NOMO-1 (cell line): Measurements from ENCODE around the gene SSR2.

Source experiments
- DNase-seq, 2 experiments: peaks; one replicate each; lab custom pipeline; 2025; ENCODE audit not compliant: unreplicated experiment in 2 of 2; lab: John Stamatoyannopoulos, UW

The SSR2 gene

DNA sequence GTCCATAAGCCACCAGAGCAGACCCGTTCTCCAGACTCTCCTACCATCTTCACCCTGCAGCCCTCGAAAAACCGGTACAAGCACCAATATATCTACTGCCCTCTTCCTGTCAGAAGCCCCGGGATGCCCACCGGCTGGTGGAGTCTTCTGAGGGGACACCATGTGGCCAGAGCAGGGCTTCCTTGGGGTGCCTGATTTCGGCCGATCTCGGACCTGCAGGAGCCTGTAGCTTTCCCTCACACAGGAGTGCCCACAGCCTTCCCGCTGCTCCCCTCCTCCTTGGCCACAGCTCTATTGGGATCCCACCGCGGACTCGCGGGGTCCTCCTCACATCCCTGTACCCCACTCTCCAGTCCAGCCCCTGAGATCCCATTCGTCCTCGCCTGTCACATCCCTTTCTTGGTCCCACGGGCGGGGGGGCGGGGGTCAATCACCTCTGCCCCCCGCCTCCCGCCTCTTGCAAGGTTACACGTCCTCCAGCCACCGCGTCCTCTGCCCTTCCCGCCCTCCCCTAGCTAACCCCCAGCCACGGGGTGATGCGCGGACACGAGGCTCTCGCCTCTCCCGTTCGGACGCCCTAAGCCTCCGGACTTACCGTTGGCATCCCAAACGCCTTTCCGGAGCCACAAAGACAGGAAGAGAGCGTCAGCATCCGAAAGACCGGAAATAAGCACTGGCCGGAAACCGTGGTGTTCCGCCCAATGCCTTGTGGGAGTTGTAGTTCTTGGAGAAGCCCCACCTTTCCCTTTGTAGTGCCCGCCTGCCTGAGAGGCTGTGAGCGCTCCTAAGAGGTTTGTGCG lies at the start of gene SSR2:
Gene SSR2 (minus strand): TSS at position 659 of the 800 bp plus-strand sequence. CDS start 784 bp downstream, outside the sequence.
- peak; percentile 87 to 93 for DNase-seq

DNA sequence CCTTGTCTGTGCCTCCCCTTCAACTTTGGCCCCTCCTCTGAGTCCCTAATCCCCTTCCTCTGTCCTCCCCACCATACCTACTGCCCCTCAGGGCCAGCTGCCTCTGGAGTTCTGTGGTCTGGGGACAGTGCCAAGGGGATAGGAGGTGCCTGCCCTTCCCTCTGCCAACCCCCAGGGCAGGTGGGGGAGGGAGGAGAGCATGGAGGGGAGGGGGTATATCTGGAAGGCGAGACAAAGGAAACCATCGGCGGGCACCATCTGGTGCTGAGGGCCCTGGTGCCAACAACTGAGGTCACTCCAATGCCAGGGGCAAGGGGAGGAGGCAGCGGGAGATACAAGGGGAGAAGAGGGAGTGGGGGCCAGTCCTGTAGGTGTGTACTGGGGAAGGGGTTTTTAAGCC lies 49.8 kb upstream of the SSR2 start:
- DNase-seq, result no peak

DNA sequence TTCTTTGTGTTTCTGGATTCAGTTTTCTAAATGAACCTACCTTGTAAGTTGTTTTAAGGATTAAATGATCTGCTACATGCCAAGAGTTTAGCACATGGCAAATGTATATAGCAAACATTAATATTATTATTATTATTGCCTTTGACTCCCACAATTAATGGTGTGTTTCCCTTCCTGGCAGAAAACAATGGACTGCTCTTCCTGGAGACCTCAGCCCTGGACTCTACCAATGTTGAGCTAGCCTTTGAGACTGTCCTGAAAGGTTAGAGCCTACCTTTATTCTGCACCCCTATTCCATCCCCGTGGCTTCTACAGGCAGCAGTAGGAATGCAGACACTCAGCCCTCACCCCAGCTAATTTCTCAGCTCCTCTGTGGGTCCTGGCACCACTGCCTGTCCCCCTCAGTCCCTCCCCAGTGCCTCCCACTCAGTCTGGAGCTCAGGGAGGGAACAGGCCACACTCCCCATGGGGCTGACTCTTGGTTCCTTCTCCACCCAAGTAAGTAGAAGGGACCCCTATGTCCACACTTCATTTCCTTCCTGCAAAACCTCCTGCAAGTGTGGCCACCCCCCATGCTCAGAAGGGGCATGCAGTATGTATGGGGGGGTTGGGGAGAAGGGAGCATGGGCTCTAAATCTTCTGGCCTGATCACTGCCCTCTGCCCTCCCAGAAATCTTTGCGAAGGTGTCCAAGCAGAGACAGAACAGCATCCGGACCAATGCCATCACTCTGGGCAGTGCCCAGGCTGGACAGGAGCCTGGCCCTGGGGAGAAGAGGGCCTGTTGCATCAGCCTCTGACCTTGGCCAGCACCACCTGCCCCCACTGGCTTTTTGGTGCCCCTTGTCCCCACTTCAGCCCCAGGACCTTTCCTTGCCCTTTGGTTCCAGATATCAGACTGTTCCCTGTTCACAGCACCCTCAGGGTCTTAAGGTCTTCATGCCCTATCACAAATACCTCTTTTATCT lies 49.0 kb upstream of the SSR2 start:
- DNase-seq, result no peak

DNA sequence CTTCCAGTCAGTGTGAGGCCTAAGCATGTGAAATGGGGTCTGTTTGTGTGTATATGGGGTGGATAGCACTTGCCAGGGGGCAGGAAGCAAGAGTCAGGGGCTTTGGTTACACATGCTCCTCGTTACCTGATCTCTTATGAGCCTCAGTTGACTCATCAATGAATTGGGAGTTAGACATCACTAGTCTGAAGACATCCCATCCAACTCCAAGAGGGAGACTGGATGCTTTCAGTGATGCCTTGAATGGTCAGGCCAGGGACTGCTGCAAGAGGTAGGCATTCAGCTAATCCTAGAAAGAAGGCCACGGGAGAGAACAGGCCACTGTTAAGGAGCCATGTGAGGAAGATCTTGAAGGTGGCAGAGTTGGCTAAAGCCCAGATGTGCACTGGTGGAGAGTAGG lies 46.5 kb upstream of the SSR2 start:
- no peak for DNase-seq

DNA sequence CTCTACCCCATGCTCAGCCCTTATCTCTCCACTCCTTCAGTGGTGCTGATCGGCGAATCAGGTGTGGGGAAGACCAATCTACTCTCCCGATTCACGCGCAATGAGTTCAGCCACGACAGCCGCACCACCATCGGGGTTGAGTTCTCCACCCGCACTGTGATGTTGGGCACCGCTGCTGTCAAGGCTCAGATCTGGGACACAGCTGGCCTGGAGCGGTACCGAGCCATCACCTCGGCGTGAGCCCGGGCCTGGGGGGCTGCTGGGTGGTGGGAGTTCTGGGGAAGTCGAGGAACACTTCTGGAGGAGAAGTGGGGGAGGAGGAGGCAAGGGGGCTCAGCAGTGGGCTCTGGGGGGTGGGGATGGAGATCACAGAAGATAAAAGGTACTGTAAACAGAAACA lies 45.1 kb upstream of the SSR2 start:
- no peak for DNase-seq

DNA sequence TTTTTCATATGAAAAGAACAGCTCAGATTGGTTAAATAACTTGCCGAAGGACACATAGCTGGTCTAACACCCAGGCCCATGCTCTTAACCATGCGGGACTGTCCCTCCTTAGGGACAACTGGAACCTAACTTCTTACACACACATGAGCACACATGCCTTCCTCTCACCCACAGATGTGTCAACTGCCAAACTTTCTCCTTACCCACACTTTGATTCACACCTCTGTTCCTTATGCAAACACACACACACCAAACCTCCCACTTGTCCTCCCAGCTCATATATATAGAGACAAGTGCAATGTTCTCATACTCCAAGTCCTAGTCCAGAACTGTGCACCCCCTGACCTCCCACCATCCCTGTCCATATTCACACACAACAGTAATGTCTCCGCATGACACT lies 44.5 kb upstream of the SSR2 start:
- no peak for DNase-seq

DNA sequence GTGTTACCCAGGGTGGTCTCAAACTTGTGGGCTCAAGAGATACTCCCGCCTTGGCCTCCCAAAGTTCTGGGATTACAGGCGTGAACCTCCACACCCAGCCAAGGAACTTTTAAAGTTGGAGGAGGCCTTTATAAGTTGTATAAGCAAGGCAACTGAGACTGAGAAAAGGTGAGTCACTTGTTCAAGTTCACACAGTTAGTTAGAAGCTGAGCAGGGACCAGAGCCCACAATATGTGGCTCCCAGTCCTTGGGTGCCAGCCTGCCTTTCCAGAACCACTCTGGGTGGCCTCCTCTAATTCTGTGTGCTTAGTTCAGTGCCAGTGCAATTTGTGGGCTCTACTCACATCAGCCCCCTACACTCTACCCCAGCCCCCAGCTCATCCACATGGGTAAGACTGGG lies 43.9 kb upstream of the SSR2 start:
- DNase-seq, result no peak

DNA sequence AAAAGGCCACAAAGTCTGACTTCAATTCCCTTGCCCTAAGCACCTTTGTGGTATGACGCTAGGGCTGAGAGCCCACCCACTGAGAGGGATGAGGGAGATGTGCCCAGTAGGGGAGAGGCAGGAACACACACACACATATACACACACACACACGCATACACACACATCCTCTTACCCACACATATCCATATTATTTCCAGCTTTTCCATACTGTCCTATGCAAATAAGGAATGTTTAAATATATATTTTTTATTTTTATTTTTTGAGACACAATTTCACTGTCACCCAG lies 43.2 kb upstream of the SSR2 start:
- DNase-seq, result no peak

DNA sequence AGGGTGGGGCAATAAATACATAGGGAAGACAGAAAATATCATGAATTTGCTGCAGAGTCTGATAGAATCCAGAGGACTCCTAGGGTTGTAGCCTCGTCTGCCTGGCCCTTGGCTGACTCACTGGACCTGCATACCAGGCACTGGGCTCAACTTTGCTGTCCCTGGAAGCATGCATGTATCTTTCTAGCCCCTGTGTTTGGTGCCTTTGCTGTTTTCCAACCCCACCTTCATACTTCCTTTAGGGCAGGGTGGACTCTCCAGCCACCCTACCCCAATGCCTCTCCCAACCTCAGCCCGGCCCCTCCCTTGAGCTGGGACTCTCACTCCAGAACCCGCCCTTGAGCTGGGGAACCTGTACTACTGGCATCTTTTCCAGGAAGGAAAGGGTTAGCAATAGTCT lies 41.4 kb upstream of the SSR2 start:
- DNase-seq, result no peak

DNA sequence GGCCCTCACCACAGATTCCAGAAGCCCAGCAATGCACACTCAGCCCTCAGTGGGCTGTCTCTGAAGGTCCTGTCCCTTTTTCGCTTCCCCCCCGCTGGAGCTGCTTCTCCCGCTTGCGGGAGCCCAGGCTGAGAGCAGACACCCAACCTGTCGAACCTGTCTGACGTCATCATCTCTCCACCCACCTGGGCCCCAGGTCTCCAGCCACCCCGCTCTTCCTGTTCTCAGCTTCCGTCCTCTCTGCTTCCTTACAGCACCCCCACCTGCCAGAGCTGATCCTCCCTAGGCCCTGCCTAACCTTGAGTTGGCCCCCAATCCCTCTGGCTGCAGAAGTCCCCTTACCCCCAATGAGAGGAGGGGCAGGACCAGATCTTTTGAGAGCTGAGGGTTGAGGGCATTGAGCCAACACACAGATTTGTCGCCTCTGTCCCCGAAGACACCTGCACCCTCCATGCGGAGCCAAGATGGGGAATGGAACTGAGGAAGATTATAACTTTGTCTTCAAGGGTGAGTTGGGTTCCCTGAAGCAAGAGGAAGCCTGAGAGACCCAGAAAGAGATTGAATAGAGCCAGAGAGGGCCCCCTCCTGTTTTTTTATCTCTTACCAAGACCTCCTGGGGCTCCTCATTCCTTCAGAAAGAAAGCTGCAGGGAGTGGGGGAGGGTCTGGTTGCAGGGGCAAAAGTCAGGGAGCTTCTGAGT lies 40.3 kb upstream of the SSR2 start, which contains the start of gene RAB25:
Gene RAB25 (plus strand): TSS at position 224 of the 700 bp plus-strand sequence. CDS start 241 bp downstream, at position 465.
- no peak for DNase-seq

DNA sequence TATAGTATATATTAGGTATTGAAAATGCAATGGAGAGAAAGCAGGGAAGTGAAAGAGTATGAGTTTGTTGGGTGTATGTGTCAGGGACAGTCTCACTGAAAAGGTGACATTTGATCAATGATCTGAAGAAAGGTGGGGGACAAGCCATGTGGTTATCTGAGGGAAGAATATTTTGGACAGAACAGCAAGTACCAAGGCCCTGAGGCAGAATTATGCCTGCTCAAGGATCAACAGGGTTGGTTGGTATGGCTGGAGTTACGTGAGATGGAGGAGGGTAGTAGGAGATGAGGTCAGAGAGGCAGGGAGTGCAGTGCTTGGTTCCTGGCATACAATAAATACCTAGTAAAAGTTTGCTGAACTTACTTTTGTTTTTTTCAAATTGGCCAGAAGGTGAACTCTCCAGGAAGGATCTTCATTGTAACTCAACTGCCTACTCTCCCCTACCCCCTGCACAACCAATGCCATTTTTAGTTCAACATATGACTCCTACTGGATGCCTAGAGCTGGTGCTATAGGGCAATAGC lies 35.6 kb upstream of the SSR2 start:
- no peak for DNase-seq

DNA sequence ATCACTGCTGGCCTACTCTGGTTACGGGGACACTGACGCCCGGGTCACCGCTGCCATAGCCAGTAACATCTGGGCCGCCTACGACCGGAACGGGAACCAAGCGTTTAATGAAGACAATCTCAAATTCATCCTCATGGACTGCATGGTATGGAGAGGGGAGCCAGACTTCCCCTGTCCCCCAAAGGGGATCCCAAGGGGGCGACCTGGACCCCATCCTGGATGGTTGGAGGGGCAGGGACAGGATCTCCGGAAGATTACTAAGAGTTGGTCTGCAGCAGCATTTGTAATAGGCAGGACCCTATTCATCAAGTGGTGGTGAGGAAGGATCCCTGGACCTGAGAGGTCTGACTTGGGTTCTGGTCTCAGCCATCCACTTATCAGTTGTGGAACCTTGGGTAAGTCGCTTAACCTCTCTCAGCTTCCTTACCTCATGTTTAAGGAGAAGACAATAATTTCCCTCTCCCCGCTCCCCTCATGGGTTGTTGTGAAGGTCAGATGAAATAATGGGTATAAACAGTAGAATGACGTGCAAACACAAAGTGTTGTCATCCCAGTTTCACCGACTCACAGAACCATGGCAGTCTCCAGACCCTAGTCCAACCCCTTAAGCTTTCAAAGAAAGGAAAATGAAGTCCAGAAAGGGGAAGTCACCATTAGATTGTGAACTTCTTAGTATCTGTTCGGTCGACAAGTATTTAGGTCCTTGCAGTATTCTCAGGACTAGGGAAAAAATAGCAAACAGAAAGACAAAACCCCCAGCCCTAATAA lies 34.7 kb upstream of the SSR2 start:
- peak; percentile 48 to 63 for DNase-seq

DNA sequence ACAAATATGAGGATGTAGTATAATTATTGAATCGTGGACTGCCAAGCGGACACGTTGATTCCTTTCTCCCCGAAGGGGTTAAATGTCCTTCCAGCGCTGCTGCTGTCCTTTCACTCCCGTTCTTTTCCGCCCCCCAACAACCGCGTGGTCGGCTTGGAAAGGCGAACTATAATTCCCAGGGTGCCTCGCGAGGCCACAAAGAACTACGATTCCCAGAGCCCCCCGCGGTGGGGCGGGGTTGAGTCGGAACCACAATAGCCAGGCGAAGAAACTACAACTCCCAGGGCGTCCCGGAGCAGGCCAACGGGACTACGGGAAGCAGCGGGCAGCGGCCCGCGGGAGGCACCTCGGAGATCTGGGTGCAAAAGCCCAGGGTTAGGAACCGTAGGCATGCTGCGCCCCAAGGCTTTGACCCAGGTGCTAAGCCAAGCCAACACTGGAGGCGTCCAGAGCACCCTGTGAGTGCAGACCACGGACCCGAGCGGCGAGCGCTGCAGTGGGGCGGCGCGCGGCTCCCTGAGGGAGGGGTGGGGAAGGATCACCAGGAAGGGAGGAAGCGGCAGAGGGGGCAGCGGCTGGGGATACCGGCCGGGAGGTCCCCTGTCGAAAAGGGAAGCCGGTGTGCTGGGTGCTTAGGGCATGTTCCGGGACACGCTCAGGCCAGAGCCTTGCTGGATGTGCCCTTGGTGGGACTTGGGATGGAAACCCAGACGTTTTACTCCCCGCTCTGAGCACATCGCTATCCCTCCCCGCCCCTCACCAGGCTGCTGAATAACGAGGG lies 33.9 kb upstream of the SSR2 start, which contains the start of gene LAMTOR2:
Gene LAMTOR2 (plus strand): TSS at position 283 of the 781 bp plus-strand sequence. CDS start 108 bp downstream, at position 391.
- peak; percentile 96 to 98 for DNase-seq

DNA sequence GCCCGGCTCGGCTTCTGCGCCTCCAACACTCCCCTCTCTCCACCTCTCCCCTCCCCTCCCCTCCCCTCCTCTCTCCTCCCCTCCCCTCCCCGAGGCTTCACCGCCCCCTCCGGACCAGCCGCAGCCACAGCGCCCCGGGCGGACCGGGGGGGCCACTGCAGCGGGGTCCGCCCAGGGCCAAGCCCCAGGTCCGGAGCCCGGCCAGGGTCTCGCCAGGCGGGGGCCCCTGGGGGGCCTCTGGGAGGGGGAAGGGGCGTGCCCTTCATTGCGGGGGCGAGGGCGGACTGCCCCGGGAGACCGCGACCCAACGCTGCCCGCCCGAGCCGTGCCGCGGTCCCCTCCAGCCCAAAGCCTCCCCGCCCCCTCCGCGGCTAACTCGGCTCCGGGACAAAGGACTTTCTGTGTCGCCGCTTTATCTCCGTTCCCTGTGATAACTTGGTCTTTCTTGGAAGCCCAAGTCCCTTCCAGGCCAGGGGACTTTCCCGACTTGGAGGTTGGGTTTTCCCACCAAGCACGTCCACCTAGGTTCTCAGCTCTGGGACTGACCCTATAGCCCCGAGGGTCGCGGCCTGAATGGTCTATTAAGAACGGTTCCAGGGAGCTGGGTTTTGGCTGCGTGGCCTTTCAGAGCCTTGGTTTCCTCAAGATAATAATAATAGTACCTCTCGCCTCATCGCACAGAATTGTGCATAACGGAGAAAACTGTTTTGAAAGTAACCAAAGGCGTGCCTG lies 33.2 kb upstream of the SSR2 start, which contains the start of gene UBQLN4:
Gene UBQLN4 (minus strand): TSS at position 31 of the 732 bp plus-strand sequence. CDS start 97 bp downstream, outside the sequence.
- peak; percentile 50 to 91 for DNase-seq

DNA sequence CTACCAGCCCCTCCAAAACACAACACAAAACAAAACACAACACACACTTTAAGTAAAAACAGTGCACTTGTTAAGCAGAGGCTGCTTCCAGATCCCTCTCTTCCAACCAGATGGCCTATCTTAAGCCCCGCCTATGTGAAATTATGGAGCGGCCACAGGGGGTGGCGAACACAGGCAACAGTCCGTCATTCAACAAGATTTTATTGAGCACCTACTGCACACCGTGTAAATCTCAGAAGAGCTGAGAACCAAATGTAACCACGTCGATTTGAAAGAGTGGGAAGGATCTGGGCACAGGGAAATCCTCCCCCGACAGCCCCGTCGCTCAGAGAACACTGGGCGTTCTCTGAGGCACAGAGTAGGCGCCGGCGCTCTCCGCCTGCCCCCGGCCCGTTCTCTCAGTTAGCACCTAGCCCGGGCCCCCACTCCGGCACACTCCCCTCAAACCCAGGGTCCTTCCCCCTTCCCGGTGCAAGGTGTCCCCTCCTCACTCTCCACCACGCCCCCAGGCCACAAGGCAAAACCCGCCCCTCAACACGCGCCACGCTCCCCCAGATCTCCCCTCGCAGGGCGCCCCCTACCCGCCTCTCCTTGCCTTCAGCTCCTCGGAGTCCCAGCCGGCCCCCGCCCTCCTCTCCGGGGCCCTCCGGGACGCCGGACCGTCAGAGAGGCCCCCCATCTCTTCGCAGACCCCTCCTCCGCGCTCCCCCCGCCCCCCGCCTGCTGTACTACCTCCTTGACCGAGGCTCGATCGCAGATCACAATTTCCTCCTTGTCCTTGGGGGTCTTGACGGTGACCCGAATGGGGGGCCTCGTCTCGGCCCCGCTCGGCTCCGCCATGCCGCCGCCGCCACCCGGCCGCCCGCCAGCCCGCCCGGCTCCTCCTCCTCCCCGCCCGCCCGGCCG lies 32.4 kb upstream of the SSR2 start:
- peak; percentile 70 to 77 for DNase-seq

DNA sequence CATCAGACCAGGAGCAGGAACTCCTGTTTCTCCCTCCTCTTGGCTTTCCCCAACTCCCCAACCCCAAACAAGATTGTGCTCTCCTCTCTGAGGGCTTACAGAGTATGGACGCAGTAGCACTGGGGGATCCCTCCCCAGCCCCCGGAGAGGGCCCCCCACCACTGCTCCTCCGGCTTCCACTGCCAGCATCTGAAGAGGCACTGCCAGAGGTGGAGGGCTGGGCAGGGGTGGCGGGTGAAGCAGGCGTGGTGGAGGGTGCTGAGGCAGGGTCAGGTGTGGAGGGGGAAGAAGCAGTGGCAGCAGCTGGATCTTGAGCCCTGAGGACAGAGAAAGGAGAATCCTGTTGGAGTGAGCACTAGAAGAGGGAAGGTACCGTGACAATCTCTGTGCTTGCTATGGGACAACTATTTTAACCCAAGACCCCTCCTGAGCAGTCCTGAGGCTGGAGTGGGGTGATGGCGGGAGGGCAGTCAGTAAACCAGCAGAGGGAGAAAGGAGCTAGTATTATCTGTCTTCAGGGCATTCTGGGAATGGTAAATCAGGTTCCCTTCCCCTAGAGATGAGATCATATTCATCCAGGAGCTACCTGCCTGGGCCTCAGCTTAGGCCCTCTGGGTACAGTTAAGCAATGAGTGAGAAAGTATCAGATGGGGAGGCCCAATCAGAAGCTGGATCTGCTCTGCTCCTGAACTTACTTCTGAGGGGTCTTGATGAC lies 30.4 kb upstream of the SSR2 start:
- DNase-seq, result no peak

DNA sequence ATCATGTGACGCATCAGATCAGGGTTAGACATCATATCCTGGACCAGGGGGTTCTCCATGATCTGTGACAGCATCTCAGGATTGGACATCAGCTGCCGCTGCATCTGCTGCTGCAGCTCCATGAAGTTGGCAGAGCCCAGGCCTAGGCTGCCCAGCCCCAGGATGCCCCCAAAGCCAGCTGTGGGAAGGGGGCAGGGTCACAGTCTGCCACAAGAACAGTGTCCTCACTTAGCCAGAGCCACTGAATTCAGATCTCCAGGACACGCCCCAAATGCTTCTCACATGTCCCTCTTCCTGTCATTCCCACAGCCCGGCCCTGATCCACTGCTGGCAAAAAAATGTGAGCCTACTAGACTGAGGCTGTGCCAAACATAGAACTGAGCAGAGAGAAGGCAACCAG lies 29.6 kb upstream of the SSR2 start:
- no peak for DNase-seq
